BE2C (cell line): ENCODE results near the gene ZFPM1.

Source experiments
- DNase-seq: peaks from one replicate; pipeline ENCODE4 v3.0.0-alpha.2; 2020
- H3K27me3 ChIP-seq: fragments of 250-450 bp; sonication (Bioruptor Pico); 2 replicates; pipeline ENCODE4 v1.5.1; 2020; ENCODE audit warnings: mild to moderate bottlenecking
- H3K36me3 ChIP-seq: fragments of 250-450 bp; sonication (Bioruptor Pico); 2 replicates; pipeline ENCODE4 v1.5.1; 2020; ENCODE audit warnings: mild to moderate bottlenecking
- H3K4me1 ChIP-seq: fragments of 250-450 bp; sonication (Bioruptor Pico); 2 replicates; pipeline ENCODE4 v1.5.1; 2020
- H3K4me3 ChIP-seq: 2 replicates; pipeline ENCODE4 v1.5.1; 2011; ENCODE audit warnings: low read depth, low read length
- H3K9me3 ChIP-seq: fragments of 250-450 bp; sonication (Bioruptor Pico); 2 replicates; pipeline ENCODE4 v1.5.1; 2020
- TF ChIP-seq, protein P1 (sequence below): IDR thresholded peaks from 2 replicates; pipeline ENCODE4 v1.5.1; 2012; ENCODE audit warnings: mild to moderate bottlenecking, low read depth, low read length

The ZFPM1 gene

DNA sequence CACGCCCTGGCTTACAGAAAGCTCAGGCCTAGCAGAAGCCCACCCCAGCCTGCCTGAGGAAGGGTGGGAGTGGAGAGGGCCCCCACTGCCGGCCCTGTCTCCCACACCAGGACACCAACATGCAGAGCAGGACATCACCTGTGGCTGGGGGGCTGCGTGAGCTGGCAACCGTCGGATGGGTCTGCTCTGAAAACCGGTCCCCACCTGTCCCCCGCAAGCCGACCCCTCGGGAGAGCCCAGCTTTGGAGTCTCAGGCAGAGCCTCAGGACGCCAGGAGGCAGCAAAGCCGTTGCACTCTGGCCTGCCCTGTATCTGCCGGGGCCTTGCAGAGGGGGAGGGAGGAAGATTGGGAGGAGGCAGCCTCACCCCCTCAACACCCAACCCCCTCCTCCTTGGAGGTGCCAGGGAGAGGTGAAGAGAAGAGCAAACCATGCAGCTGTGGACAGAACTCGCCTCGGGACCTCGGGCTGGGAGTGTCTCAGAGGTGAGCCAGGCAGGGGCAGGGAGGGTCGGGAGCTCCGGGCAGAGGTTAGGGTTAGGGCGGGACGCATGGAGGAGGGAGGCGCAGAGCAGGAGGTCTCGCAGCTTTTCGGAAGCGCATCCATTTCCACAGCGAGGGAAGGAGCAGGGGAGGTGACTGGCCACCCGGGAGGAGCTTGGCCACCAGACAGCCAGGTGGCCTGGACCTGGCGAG, 86.7 kb downstream of the ZFPM1 start:
- Histone ChIP-seq H3K4me1 (no peaks in the 10 kb centered on the region), H3K4me3 (no peak overlapping the region), H3K36me3 (no peaks in the 10 kb centered on the region; the same call in 1 of the 2 replicates), H3K27me3 (peaks cover 18% of the 10 kb centered on the region), H3K9me3 (peaks cover 9% of the 10 kb centered on the region)
- TF ChIP-seq, protein P1, sequence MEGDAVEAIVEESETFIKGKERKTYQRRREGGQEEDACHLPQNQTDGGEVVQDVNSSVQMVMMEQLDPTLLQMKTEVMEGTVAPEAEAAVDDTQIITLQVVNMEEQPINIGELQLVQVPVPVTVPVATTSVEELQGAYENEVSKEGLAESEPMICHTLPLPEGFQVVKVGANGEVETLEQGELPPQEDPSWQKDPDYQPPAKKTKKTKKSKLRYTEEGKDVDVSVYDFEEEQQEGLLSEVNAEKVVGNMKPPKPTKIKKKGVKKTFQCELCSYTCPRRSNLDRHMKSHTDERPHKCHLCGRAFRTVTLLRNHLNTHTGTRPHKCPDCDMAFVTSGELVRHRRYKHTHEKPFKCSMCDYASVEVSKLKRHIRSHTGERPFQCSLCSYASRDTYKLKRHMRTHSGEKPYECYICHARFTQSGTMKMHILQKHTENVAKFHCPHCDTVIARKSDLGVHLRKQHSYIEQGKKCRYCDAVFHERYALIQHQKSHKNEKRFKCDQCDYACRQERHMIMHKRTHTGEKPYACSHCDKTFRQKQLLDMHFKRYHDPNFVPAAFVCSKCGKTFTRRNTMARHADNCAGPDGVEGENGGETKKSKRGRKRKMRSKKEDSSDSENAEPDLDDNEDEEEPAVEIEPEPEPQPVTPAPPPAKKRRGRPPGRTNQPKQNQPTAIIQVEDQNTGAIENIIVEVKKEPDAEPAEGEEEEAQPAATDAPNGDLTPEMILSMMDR: no peak
- peak; percentile 13 for DNase-seq

DNA sequence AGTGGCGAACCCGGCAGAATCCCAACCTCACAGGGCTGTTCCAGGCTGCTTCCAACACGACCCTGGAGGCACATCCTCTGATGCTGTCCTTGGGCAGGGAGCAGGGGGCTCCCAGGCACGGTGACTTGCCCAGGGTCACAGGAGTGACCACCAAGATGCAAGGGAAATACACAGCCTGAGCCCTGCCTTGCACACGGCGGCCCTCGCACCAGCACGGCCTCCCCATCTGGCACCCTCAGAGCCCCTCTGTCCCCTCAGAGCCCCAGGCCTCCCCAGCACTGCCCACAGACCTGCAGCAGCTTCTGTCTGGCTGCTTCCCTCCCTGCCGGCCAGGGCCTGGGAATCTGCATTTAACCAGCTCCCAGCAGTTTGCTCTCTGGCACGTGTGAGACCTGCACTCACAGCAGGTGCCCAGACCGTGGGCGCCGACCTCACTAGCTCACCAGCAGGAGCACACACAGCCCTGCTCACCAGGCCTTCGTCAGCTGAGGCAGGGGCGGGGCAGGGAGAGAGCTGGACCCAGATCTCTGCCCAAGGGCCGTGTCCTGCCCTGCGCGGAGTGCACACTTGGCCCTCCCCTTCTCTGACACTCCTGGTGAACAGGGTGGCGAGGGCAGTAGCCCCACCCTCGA, 87.4 kb downstream of the ZFPM1 start:
- H3K4me3 ChIP-seq: no peak overlapping the region
- peaks cover 9% of the 10 kb centered on the region for H3K9me3 ChIP-seq
- peak; percentile 11 for DNase-seq
- TF ChIP-seq, protein P1: no peak
- H3K36me3 ChIP-seq: no peaks in the 10 kb centered on the region
- no peaks in the 10 kb centered on the region for H3K4me1 ChIP-seq
- H3K27me3 ChIP-seq: peaks cover 20% of the 10 kb centered on the region

DNA sequence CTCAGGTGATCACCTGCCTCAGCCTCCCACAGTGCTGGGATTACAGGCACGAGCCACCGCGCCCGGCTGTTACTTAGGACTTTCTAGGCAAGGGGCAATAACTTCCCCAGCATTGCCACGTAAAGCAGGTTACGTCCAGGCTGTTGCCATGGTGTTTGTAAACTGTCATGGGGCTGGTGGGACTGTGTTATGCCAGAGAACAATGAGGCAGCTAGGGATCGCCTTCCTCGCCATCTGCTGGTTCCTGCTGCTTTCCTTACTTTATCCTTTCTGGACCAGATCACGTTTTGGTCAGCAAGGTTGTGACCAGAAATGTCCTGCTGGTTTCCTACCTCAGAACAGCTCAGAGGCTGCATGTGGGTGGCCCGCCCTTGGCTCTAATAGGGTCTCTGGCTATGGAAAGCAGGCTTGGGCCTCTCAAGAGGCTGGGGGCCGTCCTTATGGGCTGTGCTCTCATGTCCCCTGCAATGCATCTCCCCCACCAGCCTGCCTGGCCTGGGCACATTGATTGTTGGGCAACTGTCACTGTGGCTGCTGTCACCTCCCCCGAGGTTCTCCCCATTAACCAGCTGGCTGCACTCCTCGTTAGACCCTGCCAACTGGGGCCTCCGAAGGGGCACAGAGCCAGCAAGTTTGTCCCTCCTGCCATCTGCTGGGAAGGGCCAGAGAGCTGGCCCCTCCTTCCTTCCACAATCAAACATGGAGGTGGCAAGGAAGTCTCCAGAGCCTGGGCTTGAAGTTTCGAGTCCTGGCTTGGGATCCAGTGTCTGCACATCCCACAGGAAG, 88.9 kb downstream of the ZFPM1 start:
- H3K4me1 ChIP-seq: no peaks in the 10 kb centered on the region
- DNase-seq: no peak
- TF ChIP-seq, protein P1: no peak
- H3K9me3 ChIP-seq: peaks cover 9% of the 10 kb centered on the region
- peaks cover 31% of the 10 kb centered on the region for H3K27me3 ChIP-seq
- no peak overlapping the region for H3K4me3 ChIP-seq
- no peaks in the 10 kb centered on the region for H3K36me3 ChIP-seq

DNA sequence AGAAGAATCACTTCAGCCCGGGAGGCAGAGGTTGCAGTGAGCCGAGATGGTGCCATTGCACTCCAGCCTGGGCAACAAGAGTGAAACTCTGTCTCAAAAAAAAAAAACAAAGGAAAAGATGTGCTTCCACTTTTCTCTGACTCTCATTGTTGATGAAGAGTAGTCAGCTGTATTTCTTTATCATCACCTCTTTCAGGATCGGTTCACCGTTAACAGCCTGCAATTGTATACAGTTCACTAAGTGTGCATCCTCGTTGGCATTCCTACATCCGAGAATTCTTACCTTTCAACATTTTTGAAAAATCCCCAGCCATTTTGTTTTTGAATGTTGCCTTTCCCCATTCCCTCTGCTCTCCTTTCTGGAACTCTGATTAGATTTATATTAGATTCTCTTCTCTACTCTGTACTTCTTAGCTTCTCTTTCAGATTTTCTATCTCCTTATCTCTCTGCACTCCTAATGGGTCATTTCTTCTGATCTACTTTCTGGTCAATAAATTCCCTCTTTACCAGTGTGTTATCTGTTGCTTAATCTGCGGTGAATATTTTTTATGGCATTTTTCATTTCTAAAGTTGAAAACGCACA, 90.2 kb downstream of the ZFPM1 start:
- Histone ChIP-seq H3K36me3 (no peaks in the 10 kb centered on the region), H3K4me3 (no peak overlapping the region), H3K4me1 (no peaks in the 10 kb centered on the region), H3K9me3 (peaks cover 9% of the 10 kb centered on the region), H3K27me3 (peaks cover 34% of the 10 kb centered on the region)
- no peak for DNase-seq
- TF ChIP-seq, protein P1: no peak

DNA sequence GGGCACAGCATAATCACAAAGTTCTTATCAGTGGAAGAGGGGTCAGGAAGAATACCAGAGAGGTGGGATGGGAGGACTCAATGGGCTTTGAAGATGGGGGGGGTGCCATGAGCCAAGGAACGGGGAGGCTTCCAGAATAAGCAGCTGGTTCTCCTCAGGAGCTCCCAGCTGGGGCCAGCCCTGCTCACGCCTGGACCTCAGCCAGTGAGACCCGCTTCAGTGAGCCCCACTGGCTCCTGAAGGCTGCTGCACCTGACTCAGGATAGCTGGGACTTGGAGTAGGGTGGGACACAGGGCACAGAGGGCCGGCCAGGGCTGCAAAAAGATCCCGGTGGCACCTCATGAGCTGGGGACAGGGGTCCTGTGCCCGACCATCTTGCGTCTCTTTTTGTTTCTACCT, 92.7 kb downstream of the ZFPM1 start:
- TF ChIP-seq, protein P1: no peak
- Histone ChIP-seq H3K4me1 (no peaks in the 10 kb centered on the region), H3K4me3 (no peak overlapping the region), H3K27me3 (peaks cover 21% of the 10 kb centered on the region), H3K9me3 (peaks cover 9% of the 10 kb centered on the region), H3K36me3 (no peaks in the 10 kb centered on the region)
- no peak for DNase-seq
